ENCODE results near the gene NUP35.

DNA sequence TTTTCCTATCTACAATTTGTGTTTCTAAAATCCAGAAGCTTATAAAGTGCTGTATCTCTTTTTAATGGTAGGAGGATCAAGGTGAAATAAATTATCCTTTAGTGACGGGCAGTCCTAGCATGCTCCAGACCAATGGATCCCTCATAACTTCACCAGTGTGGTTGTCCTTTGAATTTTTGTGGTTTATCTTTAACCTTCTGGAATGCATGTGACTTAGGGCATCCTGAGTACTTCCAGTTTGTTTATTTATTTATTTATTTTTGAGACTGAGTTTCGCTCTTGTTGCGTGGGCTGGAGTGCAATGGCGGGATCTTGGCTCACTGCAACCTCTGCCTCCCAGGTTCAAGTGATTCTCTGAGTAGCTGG is 40.4 kb downstream of the NUP35 start:
- TF ChIP-seq POLR2A (IDR thresholded peaks at IDR 0.05) (no peak), CTCF (IDR thresholded peaks at IDR 0.05) (no peak)
